ENCODE data around the gene KIF25.

The KIF25 gene

DNA sequence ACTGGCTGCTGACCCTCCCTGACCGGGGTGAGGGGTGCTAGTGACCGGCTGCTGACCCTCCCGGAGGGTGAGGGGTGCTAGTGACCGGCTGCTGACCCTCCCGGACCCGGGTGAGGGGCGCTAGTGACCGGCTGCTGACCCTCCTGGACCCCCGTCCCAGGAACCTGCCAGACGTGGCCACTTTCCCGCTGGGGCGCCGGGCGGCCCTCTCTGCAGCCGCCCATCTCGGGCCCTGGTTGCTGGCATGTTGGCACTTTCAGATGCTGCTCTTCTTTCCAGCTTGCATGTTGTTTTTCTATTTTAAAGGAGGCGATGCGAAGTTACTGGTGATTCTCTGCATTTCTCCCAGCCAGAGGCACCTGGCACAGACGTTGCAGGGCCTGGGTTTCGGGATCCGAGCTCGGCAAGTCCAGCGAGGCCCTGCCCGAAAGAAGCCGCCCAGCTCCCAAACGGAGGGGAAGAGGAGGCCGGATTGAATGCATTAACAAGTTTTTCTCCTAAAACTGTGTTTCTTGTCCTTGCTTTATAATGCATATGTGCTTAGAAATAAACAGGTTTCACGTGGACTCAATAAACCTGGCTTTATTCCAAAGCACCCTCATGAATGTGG, 47.2 kb downstream of the KIF25 start:
- ATAC-seq, result no peak
- TF ChIP-seq GLIS3 (CRISPR knock-in tag; IDR thresholded peaks at IDR 0.05) (no peak), CSDC2 (CRISPR knock-in tag; IDR thresholded peaks at IDR 0.05) (no peak), BACH2 (CRISPR knock-in tag; IDR thresholded peaks at IDR 0.05; ENCODE audit: borderline replicate concordance) (no peak), ZNF8 (CRISPR knock-in tag; IDR thresholded peaks at IDR 0.05) (no peak), ISL1 (CRISPR knock-in tag; IDR thresholded peaks at IDR 0.05) (no peak), PPARA (CRISPR knock-in tag; IDR thresholded peaks at IDR 0.05; ENCODE audit: borderline replicate concordance) (no peak), SNAI2 (CRISPR knock-in tag; IDR thresholded peaks at IDR 0.05) (no peak), TCF4 (CRISPR knock-in tag; IDR thresholded peaks at IDR 0.05; ENCODE audit: borderline replicate concordance) (no peak), ESRRG (CRISPR knock-in tag; IDR thresholded peaks at IDR 0.05) (no peak)
- TF ChIP-seq, protein P1, sequence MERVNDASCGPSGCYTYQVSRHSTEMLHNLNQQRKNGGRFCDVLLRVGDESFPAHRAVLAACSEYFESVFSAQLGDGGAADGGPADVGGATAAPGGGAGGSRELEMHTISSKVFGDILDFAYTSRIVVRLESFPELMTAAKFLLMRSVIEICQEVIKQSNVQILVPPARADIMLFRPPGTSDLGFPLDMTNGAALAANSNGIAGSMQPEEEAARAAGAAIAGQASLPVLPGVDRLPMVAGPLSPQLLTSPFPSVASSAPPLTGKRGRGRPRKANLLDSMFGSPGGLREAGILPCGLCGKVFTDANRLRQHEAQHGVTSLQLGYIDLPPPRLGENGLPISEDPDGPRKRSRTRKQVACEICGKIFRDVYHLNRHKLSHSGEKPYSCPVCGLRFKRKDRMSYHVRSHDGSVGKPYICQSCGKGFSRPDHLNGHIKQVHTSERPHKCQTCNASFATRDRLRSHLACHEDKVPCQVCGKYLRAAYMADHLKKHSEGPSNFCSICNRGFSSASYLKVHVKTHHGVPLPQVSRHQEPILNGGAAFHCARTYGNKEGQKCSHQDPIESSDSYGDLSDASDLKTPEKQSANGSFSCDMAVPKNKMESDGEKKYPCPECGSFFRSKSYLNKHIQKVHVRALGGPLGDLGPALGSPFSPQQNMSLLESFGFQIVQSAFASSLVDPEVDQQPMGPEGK (CRISPR knock-in tag; IDR thresholded peaks at IDR 0.05; ENCODE audit: borderline replicate concordance), result no peak
- TF ChIP-seq, protein P2, sequence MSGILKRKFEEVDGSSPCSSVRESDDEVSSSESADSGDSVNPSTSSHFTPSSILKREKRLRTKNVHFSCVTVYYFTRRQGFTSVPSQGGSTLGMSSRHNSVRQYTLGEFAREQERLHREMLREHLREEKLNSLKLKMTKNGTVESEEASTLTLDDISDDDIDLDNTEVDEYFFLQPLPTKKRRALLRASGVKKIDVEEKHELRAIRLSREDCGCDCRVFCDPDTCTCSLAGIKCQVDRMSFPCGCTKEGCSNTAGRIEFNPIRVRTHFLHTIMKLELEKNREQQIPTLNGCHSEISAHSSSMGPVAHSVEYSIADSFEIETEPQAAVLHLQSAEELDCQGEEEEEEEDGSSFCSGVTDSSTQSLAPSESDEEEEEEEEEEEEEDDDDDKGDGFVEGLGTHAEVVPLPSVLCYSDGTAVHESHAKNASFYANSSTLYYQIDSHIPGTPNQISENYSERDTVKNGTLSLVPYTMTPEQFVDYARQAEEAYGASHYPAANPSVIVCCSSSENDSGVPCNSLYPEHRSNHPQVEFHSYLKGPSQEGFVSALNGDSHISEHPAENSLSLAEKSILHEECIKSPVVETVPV (CRISPR knock-in tag; IDR thresholded peaks at IDR 0.05), result no peak
- TF ChIP-seq, protein P3, sequence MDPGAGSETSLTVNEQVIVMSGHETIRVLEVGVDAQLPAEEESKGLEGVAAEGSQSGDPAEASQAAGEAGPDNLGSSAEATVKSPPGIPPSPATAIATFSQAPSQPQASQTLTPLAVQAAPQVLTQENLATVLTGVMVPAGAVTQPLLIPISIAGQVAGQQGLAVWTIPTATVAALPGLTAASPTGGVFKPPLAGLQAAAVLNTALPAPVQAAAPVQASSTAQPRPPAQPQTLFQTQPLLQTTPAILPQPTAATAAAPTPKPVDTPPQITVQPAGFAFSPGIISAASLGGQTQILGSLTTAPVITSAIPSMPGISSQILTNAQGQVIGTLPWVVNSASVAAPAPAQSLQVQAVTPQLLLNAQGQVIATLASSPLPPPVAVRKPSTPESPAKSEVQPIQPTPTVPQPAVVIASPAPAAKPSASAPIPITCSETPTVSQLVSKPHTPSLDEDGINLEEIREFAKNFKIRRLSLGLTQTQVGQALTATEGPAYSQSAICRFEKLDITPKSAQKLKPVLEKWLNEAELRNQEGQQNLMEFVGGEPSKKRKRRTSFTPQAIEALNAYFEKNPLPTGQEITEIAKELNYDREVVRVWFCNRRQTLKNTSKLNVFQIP (CRISPR knock-in tag; IDR thresholded peaks at IDR 0.05; ENCODE audit: borderline replicate concordance, low read depth), result no peak
- TF ChIP-seq, protein P4, sequence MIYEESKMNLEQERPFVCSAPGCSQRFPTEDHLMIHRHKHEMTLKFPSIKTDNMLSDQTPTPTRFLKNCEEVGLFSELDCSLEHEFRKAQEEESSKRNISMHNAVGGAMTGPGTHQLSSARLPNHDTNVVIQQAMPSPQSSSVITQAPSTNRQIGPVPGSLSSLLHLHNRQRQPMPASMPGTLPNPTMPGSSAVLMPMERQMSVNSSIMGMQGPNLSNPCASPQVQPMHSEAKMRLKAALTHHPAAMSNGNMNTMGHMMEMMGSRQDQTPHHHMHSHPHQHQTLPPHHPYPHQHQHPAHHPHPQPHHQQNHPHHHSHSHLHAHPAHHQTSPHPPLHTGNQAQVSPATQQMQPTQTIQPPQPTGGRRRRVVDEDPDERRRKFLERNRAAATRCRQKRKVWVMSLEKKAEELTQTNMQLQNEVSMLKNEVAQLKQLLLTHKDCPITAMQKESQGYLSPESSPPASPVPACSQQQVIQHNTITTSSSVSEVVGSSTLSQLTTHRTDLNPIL (CRISPR knock-in tag; IDR thresholded peaks at IDR 0.05; ENCODE audit: low read depth), result no peak

DNA sequence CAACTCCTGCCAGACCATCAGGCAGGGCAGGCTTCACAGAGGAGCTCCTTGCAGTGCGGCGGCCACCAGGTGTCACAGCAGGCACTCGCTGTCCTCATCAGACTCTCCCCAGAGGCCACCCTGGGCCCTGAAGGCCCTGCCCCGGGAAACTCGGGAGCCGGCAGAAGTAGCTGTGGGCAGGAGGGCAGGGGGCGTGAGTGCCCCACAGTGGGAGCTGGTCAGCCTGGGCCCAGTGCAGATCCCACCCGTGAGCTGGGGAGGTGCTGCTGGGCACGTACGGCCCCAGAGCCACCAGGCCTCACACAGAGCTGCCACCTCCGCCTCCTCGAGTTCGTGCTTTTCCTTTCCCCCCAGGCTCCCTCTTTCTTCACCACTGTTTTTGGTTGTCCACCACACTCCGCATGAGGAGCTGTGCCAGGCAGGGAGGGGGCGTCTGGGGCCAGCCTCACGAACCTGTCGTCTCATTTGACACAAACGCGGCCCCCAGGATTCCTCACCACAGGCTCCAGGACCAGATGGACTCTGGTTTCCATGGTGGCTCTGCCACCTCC, 47.7 kb downstream of the KIF25 start:
- TF ChIP-seq ESRRG (CRISPR knock-in tag; IDR thresholded peaks at IDR 0.05) (no peak), CSDC2 (CRISPR knock-in tag; IDR thresholded peaks at IDR 0.05) (no peak), RARB (CRISPR knock-in tag; IDR thresholded peaks at IDR 0.05) (no peak), ZC3H10 (CRISPR knock-in tag; IDR thresholded peaks at IDR 0.05) (no peak), TOX (CRISPR knock-in tag; IDR thresholded peaks at IDR 0.05; ENCODE audit: borderline replicate concordance) (no peak)
- no peak for ATAC-seq

DNA sequence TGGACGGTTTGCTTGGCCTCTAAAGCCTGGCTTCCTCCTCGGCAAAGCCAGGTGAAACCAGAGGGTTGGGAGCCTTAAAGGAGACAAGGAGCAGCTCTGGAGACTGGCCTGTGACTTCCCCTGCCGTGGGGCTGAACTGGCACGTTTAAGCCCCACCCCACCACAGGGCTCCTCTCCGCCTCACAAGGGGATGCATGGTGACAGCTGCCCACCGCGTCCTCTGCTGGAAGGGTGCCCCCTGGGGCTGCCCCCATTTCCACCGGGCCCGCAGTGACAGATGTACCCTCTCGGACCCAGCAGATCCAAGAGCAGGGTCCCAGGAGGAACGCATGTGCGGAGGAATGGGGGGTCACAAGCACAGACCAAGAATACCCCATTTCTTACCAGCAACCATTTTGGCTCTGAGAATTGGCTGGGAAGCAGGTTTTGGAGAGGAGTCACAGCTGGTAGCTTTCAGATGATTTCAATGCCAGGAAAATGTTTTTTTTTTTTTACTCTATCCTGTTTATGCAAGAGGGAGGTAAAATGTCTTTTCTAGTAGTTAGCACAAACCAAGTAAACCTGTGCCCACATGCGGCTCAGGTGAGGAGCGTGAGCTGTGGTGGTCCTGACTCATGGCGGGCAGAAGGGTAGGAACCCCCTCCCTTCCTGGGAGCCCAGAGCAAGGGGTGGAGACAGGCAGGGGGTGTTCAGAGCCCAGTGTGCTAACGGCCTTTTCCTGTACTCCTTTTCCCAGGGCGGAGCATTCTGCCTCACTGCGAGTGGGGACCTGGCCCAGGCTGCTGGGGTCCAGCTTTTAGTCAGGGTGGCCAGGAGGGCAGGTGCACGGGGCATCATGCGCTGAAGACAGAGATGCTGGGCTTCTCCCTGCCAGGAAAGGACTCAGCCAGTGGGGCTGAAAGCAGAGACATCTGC, 48.5 kb downstream of the KIF25 start:
- ATAC-seq, result no peak
- TF ChIP-seq GLIS3 (CRISPR knock-in tag; IDR thresholded peaks at IDR 0.05) (no peak), SNAI2 (CRISPR knock-in tag; IDR thresholded peaks at IDR 0.05) (no peak)

DNA sequence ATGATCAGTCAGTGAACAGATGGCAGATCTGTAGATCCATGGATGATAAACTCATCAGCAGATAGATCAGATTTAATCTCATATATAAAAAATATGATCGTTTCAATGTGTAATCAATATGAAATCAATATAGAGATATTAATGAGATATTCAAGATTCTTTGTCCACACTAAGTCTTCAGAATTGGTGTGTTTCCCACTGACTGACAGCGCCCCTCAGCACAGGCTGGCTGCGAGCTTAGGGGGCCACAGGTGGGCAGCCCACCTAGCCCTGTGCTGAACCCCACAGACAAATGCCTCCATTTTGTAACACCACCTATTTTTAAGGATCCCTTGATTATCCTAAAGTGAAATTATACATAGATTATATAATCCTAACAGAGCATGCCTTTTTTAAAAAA, 49.2 kb downstream of the KIF25 start:
- no peak for TF ChIP-seq ARNTL (CRISPR knock-in tag; IDR thresholded peaks at IDR 0.05; ENCODE audit: borderline replicate concordance, low read depth)
- no peak for TF ChIP-seq ISL1 (CRISPR knock-in tag; IDR thresholded peaks at IDR 0.05)
- no peak for TF ChIP-seq ZFP30 (CRISPR knock-in tag; IDR thresholded peaks at IDR 0.05)
- no peak for TF ChIP-seq BACH2 (CRISPR knock-in tag; IDR thresholded peaks at IDR 0.05; ENCODE audit: borderline replicate concordance)
- TF ChIP-seq TCF4 (CRISPR knock-in tag; IDR thresholded peaks at IDR 0.05; ENCODE audit: borderline replicate concordance), result 0 out of 2 replicates have a peak, but pooled peaks have one; percentile 44
- no peak for ATAC-seq
